NCI-H2081 treated with DMSO at 0.1 percent for 48 hours (cell line): Measurements from ENCODE around the gene TRIM73.
"Not testable (repeated sequence)": the region's sequence is repeated elsewhere in the genome, so short reads cannot be mapped to it uniquely, and the experiment has no call there.

Experiments used
- DNase-seq: peaks from one replicate; lab custom pipeline; 2025; lab: John Stamatoyannopoulos, UW

Gene TRIM73

DNA sequence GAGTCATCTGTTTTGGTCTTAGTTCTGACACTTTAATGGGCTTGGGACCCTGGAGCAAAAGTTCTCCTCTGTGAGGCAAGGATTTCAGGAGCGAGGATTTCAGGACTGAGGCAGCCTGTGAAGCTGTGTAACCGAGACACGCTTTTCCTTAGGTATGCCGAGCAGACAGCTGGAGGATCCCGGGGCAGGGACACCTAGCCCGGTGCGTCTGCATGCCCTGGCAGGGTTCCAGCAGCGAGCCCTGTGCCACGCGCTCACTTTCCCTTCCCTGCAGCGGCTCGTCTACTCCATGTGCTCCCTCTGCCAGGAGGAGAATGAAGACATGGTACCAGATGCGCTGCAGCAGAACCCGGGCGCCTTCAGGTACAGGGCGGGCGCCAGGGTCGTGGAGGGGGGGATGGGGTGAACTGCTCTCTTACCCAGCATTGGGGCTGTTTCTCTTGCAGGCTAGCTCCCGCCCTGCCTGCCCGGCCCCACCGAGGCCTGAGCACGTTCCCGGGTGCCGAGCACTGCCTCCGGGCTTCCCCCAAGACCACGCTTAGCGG is 20.5 kb downstream of the TRIM73 start:
- DNase-seq: not testable (repeated sequence)

DNA sequence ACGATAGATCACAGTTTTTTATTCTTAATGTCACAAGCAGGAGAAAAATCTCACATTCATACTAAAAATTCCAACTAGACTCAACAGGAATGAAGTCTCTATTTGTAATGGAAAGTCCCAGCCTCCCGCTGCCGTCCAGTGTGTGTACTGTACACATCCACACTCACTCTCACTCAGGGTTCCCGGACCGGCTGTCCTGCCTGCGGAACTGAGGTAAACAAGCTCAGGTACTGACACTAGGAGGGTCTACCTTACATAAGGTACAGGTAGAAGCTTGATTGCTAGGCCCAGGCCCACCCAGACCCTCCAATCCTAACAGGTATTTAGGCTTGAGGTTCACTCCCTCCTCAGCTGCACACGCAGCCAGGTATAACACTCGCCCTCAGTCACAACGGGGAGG is 21.4 kb downstream of the TRIM73 start:
- DNase-seq: not testable (repeated sequence)

DNA sequence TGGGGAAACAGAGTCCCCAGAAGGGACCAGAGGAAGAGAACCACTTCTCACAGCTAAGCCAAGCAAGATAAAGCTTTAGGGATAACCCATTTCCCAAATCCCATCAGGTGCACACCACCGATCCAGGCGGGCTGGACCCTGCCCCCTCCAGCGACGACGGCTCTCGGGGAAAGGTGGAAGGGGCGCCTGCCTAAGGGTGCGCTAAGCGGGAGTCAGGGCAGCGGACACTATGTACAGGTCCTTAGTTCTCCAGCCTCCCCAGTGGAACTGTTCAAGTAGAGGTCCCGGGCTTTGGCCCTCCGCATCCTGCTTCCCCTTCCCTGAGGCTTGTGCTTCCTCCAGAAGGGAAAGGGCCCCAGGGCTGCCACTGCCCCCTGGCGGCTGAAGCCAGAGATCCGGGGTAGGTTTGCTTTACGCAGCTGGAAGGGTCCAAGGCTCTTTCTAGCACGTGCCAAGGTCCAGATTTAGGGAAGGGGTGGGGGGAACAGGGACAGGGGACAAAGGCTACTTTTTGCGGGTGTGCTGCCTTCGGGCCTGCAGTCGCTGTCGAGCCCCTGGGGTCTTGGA is 22.9 kb downstream of the TRIM73 start:
- not testable (repeated sequence) for DNase-seq

DNA sequence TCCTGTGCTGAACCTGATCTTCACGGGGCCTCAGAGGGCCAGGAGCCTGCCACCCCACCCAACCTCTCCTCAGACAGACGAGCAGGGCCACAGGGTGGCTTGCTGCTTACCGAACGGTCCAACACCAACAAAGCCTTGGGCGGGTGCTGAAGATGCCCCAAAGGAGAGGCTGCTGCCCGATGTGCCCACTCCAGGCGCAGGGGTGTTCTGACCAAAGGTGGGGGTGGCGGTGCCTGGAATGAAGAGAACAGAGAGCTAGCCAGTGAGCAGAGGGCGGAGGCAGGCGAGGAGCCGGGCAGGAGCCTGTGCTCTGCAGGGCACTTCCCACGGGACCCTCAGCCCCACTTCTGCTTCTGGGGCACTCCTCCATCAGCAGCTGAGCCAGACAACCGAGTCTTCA is 23.8 kb downstream of the TRIM73 start:
- not testable (repeated sequence) for DNase-seq

GRCh38 chr7:75419693-75420092 is 24.3 kb downstream of the TRIM73 start:
- not testable (repeated sequence) for DNase-seq

- not testable (repeated sequence) for DNase-seq
Measured at GRCh38 chr7:75420152-75420551, 24.7 kb downstream of the TRIM73 start.

GRCh38 chr7:75421798-75422710 is 26.6 kb downstream of the TRIM73 start:
- not testable (repeated sequence) for DNase-seq

GRCh38 chr7:75423481-75423880 is 28.1 kb downstream of the TRIM73 start:
- not testable (repeated sequence) for DNase-seq

- DNase-seq: not testable (repeated sequence)
Measured at GRCh38 chr7:75439000-75439399, 43.6 kb downstream of the TRIM73 start.

- not testable (repeated sequence) for DNase-seq
Measured at GRCh38 chr7:75442101-75442464, 46.7 kb downstream of the TRIM73 start.

GRCh38 chr7:75442465-75443111 is 47.2 kb downstream of the TRIM73 start:
- not testable (repeated sequence) for DNase-seq

GRCh38 chr7:75449946-75450345 is 54.5 kb downstream of the TRIM73 start:
- not testable (repeated sequence) for DNase-seq

DNA sequence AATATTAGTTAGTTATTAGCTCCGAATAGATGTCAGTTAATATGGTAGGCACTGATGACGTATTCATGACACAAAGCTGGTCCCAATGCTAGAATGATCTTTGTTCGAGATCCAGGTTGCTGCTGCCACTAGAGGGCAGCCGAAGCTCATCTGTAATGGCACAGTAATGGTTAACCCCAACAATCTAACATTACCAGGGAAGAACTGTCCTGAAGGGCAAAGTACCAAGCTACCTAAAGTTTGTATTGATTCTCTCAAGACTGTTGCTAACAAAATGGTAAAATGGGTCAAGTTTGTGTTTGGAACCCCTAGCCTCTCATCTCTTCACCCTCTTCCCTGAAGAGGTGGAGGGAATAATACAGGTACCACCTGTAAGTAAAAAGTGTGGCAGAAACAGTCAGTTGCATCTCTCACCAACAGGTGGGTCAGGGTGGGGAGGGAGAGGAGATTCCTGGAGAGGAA is 57.1 kb downstream of the TRIM73 start:
- not testable (repeated sequence) for DNase-seq
